Heart left ventricle (tissue), 16 donors: ENCODE data around the gene ATP5MC2. TPM values are rescaled to one million over a fixed set of nuclear protein-coding genes. Genes with fewer than 3 reads are reported as not detected.

Experiments
- ATAC-seq, 4 donors: fragments of 200-7000 bp; cut with Tn5 transposase; one replicate each; pipeline ENCODE4 v1.9.1; 2020 to 2022; ENCODE audit warnings: moderate library complexity in 4 of 4, mild to moderate bottlenecking in 3 of 4, moderate number of reproducible peaks in 1 of 4
- DNase-seq, 5 donors: peaks; one replicate each; pipeline ENCODE4 v3.0.0-alpha.2; 2020
- H3K27ac ChIP-seq, 12 donors: fragments of 200-600 bp; sonication (generic) in 4 of 12; one replicate each; pipeline versions ENCODE4 v1.5.0 to v1.8.0; 2016 to 2022; ENCODE audit warnings: mild to moderate bottlenecking in 2 of 12
- H3K27me3 ChIP-seq, 9 donors: fragments of 200-600 bp; sonication (generic) in 2 of 9; one replicate each; pipeline versions ENCODE4 v1.5.1 to v1.8.0; 2016 to 2022; ENCODE audit warnings: mild to moderate bottlenecking in 3 of 9
- H3K36me3 ChIP-seq, 9 donors: fragments of 200-600 bp; sonication (generic) in 2 of 9; one replicate each; pipeline versions ENCODE4 v1.5.0 to v1.8.0; 2018 to 2022; ENCODE audit warnings: mild to moderate bottlenecking in 2 of 9
- H3K4me1 ChIP-seq, 12 donors: fragments of 200-600 bp; sonication (generic) in 4 of 12; one replicate each; pipeline versions ENCODE4 v1.5.0 to v1.8.0; 2016 to 2022; ENCODE audit warnings: mild to moderate bottlenecking in 3 of 12
- H3K4me3 ChIP-seq, 12 donors: fragments of 200-600 bp; sonication (generic) in 4 of 12; one replicate each; pipeline versions ENCODE4 v1.5.0 to v1.8.0; 2017 to 2022; ENCODE audit warnings: mild to moderate bottlenecking in 9 of 12, moderate library complexity in 4 of 12
- H3K9me3 ChIP-seq, 12 donors: fragments of 200-600 bp; sonication (generic) in 4 of 12; one replicate each; pipeline versions ENCODE4 v1.5.0 to v1.8.0; 2016 to 2022; ENCODE audit warnings: mild to moderate bottlenecking in 1 of 12
- POLR2A ChIP-seq, 2 donors: fragments of 450-650 bp; IDR thresholded peaks; one replicate each; pipeline ENCODE4 v1.6.1; 2017; ENCODE audit warnings: antibody characterized with exemption in 2 of 2, mild to moderate bottlenecking in 2 of 2, moderate library complexity in 2 of 2
- WGBS, 4 donors: extraction: QIAGEN DNeasy Blood & Tissue Kit in 2 of 4; methylation state at CpG; one replicate each; pipeline versions ENCODE4 v1.1.5 to v1.1.7; 2013 to 2018; 5-methylcytosine and 5-hydroxymethylcytosine counted together
- intact Hi-C, 10 donors: fragments of 100-400 bp; cut with DNase I; formaldehyde crosslinking; loops; one replicate each; pipeline versions ENCODE4 v1.11.1 to v1.14.2; 2022
- polyA plus RNA-seq, 2 donors: library from polyadenylated mRNA; stranded (reverse); fragments of 200-250 nt; gene quantifications; one replicate each; pipeline ENCODE4 v1.2.3, GENCODE V29; 2013
- total RNA-seq, 9 donors: library from RNA; depleted of rRNA in 2 of 9; stranded (reverse); fragments of >200 nt in 2 of 9; fragmentation: NEBNext Ultra II Directional in 3 of 9; extraction: Animal tissue kit (Norgen Biotek cat#: 25700) in 3 of 9; gene quantifications; one replicate each; pipeline versions ENCODE4 v1.1.0 to v1.2.4, GENCODE V29; 2016 to 2023
- TF ChIP-seq, protein P1 (sequence below), 12 donors: fragments of 200-600 bp; sonication (generic) in 4 of 12; IDR thresholded peaks; one replicate each; pipeline versions ENCODE4 v1.5.0 to v1.8.0; 2018 to 2022; ENCODE audit warnings: antibody characterized with exemption in 12 of 12, mild to moderate bottlenecking in 5 of 12
- donor health status: ischemic (EF 13 %, LVEDD 7.1; RV severe dilation, severe dysfunction).
- donor health status: healthy with polysubstance abuse.
- donor health status: DM: no; HTN: yes; CAD: no.
- donor health status: DM: no; HTN: no; CAD: no.
- donor health status: ischemic (EF 25% LVEDD 6.9; RV normal size, moderate dysfunction).
- donor health status: ischemic (EF 25% LVEDD 5.7; RV mildly dilated, moderate dysfunction).
- donor health status: healthy.
- donor health status: DM: yes; HTN: yes; CAD: no.
- donor health status: ischemic (EF 35%, LVEDD 5.7; RV mildly dilated, moderate dysfunction).
- donor health status: nonischemic (EF 11% LVEDD 7.7; RV severe dilation, severe dysfunction).
- donor health status: DM: yes; HTN: yes; CAD: no.
- donor health status: PGD.
- donor health status: ischemic (EF 29% LVEDD 5.4; RV normal size, mild dysfunction).
- donor health status: nonischemic (EF 23%, LVEDD 6.1; RV moderate dilation, normal function).

ATP5MC2 gene
- total and polyA plus RNA-seq, 11 donors: 392 to 753 (median 555) TPM

DNA sequence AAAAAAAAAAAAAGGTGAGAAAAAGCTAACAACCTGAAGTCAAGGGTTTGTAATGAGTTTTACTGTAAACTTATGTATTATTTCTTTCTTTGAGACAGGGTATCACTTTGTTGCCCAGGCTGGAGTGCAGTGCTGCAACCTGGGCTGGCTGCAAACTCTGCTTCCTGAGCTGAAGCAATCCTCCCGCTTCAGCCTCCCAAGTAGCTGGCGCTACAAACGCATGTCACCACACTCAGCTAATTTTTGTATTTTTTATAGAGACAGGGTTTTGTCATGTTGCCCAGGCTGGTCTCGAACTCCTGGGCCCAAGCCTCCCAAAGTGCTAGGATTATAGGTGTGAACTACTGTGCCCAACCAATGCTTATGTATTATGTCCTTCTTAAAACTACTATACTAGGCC lies 58.9 kb downstream of the ATP5MC2 start:
- H3K4me3 ChIP-seq: no peak overlapping the region
- H3K36me3 ChIP-seq: peaks cover 0 to 37% (median 14%) of the 10 kb centered on the region in 9 donors
- H3K27ac ChIP-seq: peak overlapping the region in 9 of 12 donors; percentile 25 to 84 (median 58)
- H3K4me1 ChIP-seq: peaks cover 2 to 57% (median 33%) of the 10 kb centered on the region in 12 donors
- no peaks in the 10 kb centered on the region for H3K27me3 ChIP-seq
- H3K9me3 ChIP-seq: no peaks in the 10 kb centered on the region
- WGBS, 4 donors: 82 to 89% (median 85%) methylated on average over 4 of the region's 4 CpGs
- intact Hi-C loops: loop anchor here in 1 of 10 donors (10.0 kb wide), 1 partner anchor 52 kb away; no protein-coding TSS in a partner anchor
- TF ChIP-seq, protein P1, sequence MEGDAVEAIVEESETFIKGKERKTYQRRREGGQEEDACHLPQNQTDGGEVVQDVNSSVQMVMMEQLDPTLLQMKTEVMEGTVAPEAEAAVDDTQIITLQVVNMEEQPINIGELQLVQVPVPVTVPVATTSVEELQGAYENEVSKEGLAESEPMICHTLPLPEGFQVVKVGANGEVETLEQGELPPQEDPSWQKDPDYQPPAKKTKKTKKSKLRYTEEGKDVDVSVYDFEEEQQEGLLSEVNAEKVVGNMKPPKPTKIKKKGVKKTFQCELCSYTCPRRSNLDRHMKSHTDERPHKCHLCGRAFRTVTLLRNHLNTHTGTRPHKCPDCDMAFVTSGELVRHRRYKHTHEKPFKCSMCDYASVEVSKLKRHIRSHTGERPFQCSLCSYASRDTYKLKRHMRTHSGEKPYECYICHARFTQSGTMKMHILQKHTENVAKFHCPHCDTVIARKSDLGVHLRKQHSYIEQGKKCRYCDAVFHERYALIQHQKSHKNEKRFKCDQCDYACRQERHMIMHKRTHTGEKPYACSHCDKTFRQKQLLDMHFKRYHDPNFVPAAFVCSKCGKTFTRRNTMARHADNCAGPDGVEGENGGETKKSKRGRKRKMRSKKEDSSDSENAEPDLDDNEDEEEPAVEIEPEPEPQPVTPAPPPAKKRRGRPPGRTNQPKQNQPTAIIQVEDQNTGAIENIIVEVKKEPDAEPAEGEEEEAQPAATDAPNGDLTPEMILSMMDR (IDR thresholded peaks at IDR 0.05): no peak
- TF ChIP-seq POLR2A (IDR thresholded peaks at IDR 0.05): no peak
- no peak for ATAC-seq
- no peak for DNase-seq

Other genes starting within 250 kb of the ATP5MC2 start
- 100 to 1,000 TPM in 1 of 9 donors, 10 to 100 TPM in 8; 25.7 to 100 (median 53.1) TPM for gene PRR13, start 234.3 kb downstream of the ATP5MC2 start, total RNA-seq
- 100 to 1,000 TPM in 1 of 2 donors, 10 to 100 TPM in 1; 39.5 to 121 TPM for gene PRR13, start 234.3 kb downstream of the ATP5MC2 start, polyA plus RNA-seq
- 100 to 1,000 TPM; 293 to 642 (median 559) TPM for gene PCBP2, start 224.0 kb downstream of the ATP5MC2 start, total RNA-seq
- gene PCBP2, start 224.0 kb downstream of the ATP5MC2 start, polyA plus RNA-seq: 100 to 1,000 TPM; 290 to 343 TPM
- gene MAP3K12, start 176.6 kb downstream of the ATP5MC2 start, total RNA-seq: 10 to 100 TPM in 2 of 9 donors, 1 to 10 TPM in 7; 3.3 to 12.6 (median 4.2) TPM
- gene MAP3K12, start 176.6 kb downstream of the ATP5MC2 start, polyA plus RNA-seq: 1 to 10 TPM; 4.5 to 6.5 TPM
- 10 to 100 TPM in 5 of 9 donors, 1 to 10 TPM in 4; 7.8 to 19.5 (median 10.1) TPM for gene TARBP2, start 174.8 kb downstream of the ATP5MC2 start, total RNA-seq
- gene TARBP2, start 174.8 kb downstream of the ATP5MC2 start, polyA plus RNA-seq: 10 to 100 TPM; 12.6 to 23.5 TPM
- not detected for gene NPFF, start 168.6 kb downstream of the ATP5MC2 start, total RNA-seq
- gene NPFF, start 168.6 kb downstream of the ATP5MC2 start, polyA plus RNA-seq: not detected
- gene ATF7, start 49.7 kb downstream of the ATP5MC2 start, total RNA-seq: 10 to 100 TPM; 21.1 to 43.2 (median 32.0) TPM
- 10 to 100 TPM; 20.0 to 21.3 TPM for gene ATF7, start 49.7 kb downstream of the ATP5MC2 start, polyA plus RNA-seq
- 100 to 1,000 TPM; 183 to 352 (median 205) TPM for gene CALCOCO1, start 51.4 kb upstream of the ATP5MC2 start, total RNA-seq
- gene CALCOCO1, start 51.4 kb upstream of the ATP5MC2 start, polyA plus RNA-seq: 100 to 1,000 TPM in 1 of 2 donors, 10 to 100 TPM in 1; 86.7 to 178 TPM
- 1 to 10 TPM in 7 of 9 donors, under 1 TPM in 1, not detected in 1; 0.68 to 4.4 (median 2.3) TPM for gene CISTR, start 75.9 kb upstream of the ATP5MC2 start, total RNA-seq
- gene CISTR, start 75.9 kb upstream of the ATP5MC2 start, polyA plus RNA-seq: 1 to 10 TPM in 1 of 2 donors, under 1 TPM in 1; 0.24 to 2.5 TPM